ENCODE measurements around the gene CTAGE9. TPM values are rescaled to one million over a fixed set of nuclear protein-coding genes. Genes with fewer than 3 reads are reported as not detected.

The CTAGE9 gene
- total RNA-seq, 1 donor = not detected

DNA sequence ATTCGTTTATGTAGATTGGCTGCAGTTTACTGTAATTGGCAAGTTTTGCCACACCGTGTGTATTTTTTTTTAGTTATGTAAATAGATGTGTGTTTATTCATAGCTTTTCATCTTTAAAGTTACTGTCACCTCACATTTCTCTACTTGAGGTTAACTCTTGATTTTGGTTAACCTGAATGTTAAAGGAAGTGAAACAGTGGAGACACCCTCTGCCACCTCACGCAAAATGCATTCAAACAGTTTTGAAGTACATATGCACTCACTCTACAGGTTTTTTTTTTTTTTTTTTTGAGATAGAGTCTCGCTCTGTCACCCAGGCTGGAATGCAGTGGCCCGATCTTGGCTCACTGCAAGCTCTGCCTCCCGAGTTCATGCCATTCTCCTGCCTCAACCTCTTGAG, 27.3 kb downstream of the CTAGE9 start:
- no peak overlapping the region for H3K4me3 ChIP-seq (ENCODE audit: insufficient read depth, low read length)
- TF ChIP-seq, protein P1, sequence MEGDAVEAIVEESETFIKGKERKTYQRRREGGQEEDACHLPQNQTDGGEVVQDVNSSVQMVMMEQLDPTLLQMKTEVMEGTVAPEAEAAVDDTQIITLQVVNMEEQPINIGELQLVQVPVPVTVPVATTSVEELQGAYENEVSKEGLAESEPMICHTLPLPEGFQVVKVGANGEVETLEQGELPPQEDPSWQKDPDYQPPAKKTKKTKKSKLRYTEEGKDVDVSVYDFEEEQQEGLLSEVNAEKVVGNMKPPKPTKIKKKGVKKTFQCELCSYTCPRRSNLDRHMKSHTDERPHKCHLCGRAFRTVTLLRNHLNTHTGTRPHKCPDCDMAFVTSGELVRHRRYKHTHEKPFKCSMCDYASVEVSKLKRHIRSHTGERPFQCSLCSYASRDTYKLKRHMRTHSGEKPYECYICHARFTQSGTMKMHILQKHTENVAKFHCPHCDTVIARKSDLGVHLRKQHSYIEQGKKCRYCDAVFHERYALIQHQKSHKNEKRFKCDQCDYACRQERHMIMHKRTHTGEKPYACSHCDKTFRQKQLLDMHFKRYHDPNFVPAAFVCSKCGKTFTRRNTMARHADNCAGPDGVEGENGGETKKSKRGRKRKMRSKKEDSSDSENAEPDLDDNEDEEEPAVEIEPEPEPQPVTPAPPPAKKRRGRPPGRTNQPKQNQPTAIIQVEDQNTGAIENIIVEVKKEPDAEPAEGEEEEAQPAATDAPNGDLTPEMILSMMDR (IDR thresholded peaks at IDR 0.05; ENCODE audit: extremely low read depth, low read depth, low read length) = no peak
- no peaks in the 10 kb centered on the region for H3K9me3 ChIP-seq (ENCODE audit: low read depth, low read length)
- DNase-seq (ENCODE audit: insufficient read length, low spot score, missing footprints) = no peak
- H3K4me1 ChIP-seq (ENCODE audit: insufficient read depth, low read length) = no peaks in the 10 kb centered on the region
- no peaks in the 10 kb centered on the region for H4K20me1 ChIP-seq (ENCODE audit: insufficient read depth, low read length)
- no peak overlapping the region for H2AFZ ChIP-seq (ENCODE audit: low read length)
- H3K79me2 ChIP-seq (ENCODE audit: insufficient read depth, low read length) = no peaks in the 10 kb centered on the region
- no peaks in the 10 kb centered on the region for H3K36me3 ChIP-seq (ENCODE audit: insufficient read depth, low read length)
- H3K4me2 ChIP-seq (ENCODE audit: insufficient read depth, low read length) = no peak overlapping the region
- H3K27ac ChIP-seq (ENCODE audit: low read depth, low read length) = no peak overlapping the region
- H3K27me3 ChIP-seq (ENCODE audit: insufficient read depth, low read length) = no peaks in the 10 kb centered on the region

DNA sequence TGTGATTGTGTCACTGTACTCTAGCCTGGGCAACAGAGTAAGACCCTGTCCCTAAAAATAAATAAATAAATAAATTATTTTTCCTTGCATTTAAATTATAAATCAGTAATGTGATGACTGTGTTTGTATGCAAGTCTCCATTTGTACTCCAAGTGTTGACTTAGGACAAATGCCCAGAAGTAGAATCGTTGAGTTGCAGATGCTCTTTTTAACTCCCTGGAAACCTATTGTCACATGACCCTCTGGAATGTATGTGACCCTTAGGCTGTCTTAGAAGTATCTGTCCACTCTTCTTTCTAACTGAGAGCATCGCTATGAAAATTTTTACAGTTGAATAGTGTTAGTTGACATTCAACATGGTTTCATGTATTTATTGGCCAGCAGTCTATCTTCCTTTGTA, 28.4 kb downstream of the CTAGE9 start:
- Histone ChIP-seq H3K4me1 (ENCODE audit: insufficient read depth, low read length) (no peaks in the 10 kb centered on the region), H3K27ac (ENCODE audit: low read depth, low read length) (no peak overlapping the region), H2AFZ (ENCODE audit: low read length) (no peak overlapping the region), H3K4me3 (ENCODE audit: insufficient read depth, low read length) (no peak overlapping the region), H3K4me2 (ENCODE audit: insufficient read depth, low read length) (no peak overlapping the region), H3K36me3 (ENCODE audit: insufficient read depth, low read length) (no peaks in the 10 kb centered on the region), H3K27me3 (ENCODE audit: insufficient read depth, low read length) (no peaks in the 10 kb centered on the region), H3K9me3 (ENCODE audit: low read depth, low read length) (no peaks in the 10 kb centered on the region), H4K20me1 (ENCODE audit: insufficient read depth, low read length) (no peaks in the 10 kb centered on the region), H3K79me2 (ENCODE audit: insufficient read depth, low read length) (no peaks in the 10 kb centered on the region)
- TF ChIP-seq, protein P1 (IDR thresholded peaks at IDR 0.05; ENCODE audit: extremely low read depth, low read depth, low read length) = no peak
- no peak for DNase-seq (ENCODE audit: insufficient read length, low spot score, missing footprints)

DNA sequence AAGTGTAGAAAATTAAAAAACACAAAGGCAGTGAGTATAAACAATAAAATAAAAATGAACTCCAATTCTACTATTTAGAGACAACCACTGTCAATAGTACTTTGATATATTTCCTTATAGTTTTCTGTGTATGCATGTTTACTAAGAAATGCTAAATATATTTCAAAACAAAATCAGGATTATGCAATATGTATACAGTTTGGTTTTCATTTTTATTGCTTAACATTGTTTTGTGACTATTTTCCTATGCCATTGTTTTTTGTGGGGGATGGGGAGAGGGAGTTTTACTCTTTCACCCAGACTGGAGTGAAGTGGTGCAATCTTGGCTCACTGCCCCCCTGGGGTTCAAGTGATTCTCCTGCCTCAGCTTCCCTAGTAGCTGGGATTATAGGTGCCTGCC, 29.2 kb downstream of the CTAGE9 start:
- Histone ChIP-seq H2AFZ (ENCODE audit: low read length) (no peak overlapping the region), H3K36me3 (ENCODE audit: insufficient read depth, low read length) (no peaks in the 10 kb centered on the region), H3K27ac (ENCODE audit: low read depth, low read length) (no peak overlapping the region), H3K4me2 (ENCODE audit: insufficient read depth, low read length) (no peak overlapping the region), H4K20me1 (ENCODE audit: insufficient read depth, low read length) (no peaks in the 10 kb centered on the region), H3K4me3 (ENCODE audit: insufficient read depth, low read length) (no peak overlapping the region), H3K79me2 (ENCODE audit: insufficient read depth, low read length) (no peaks in the 10 kb centered on the region), H3K4me1 (ENCODE audit: insufficient read depth, low read length) (no peaks in the 10 kb centered on the region), H3K27me3 (ENCODE audit: insufficient read depth, low read length) (no peaks in the 10 kb centered on the region), H3K9me3 (ENCODE audit: low read depth, low read length) (no peaks in the 10 kb centered on the region)
- TF ChIP-seq, protein P1 (IDR thresholded peaks at IDR 0.05; ENCODE audit: extremely low read depth, low read depth, low read length) = no peak
- DNase-seq (ENCODE audit: insufficient read length, low spot score, missing footprints) = no peak

DNA sequence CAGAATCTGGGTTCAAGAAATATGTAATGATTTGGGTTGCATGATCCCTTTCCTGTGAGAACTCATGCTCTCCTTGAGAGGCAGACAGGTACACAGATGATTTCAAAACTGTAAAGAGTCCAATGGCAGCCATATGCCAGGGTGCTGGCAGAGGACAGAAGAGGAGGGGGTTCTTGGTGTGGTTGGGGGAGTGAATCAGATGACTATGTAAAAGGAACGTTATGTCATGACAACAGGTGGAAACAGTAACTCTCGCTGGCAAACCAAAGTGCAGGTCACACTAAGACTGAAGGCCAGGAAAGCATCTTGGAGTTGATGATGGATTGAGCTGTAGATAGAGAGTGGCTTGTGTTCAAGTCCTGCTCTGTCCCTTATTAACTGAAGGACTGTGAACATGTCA, 29.9 kb downstream of the CTAGE9 start:
- DNase-seq (ENCODE audit: insufficient read length, low spot score, missing footprints) = no peak
- H3K4me2 ChIP-seq (ENCODE audit: insufficient read depth, low read length) = no peak overlapping the region
- H3K9me3 ChIP-seq (ENCODE audit: low read depth, low read length) = no peaks in the 10 kb centered on the region
- H3K4me1 ChIP-seq (ENCODE audit: insufficient read depth, low read length) = no peaks in the 10 kb centered on the region
- no peaks in the 10 kb centered on the region for H3K36me3 ChIP-seq (ENCODE audit: insufficient read depth, low read length)
- no peaks in the 10 kb centered on the region for H4K20me1 ChIP-seq (ENCODE audit: insufficient read depth, low read length)
- no peak overlapping the region for H3K27ac ChIP-seq (ENCODE audit: low read depth, low read length)
- H3K27me3 ChIP-seq (ENCODE audit: insufficient read depth, low read length) = no peaks in the 10 kb centered on the region
- no peak overlapping the region for H3K4me3 ChIP-seq (ENCODE audit: insufficient read depth, low read length)
- TF ChIP-seq, protein P1 (IDR thresholded peaks at IDR 0.05; ENCODE audit: extremely low read depth, low read depth, low read length) = no peak
- no peaks in the 10 kb centered on the region for H3K79me2 ChIP-seq (ENCODE audit: insufficient read depth, low read length)
- no peak overlapping the region for H2AFZ ChIP-seq (ENCODE audit: low read length)
